Tibial nerve (tissue), 4 donors: ENCODE data around the gene BEX4. TPM values are rescaled to one million over a fixed set of nuclear protein-coding genes. Genes with fewer than 3 reads are reported as not detected.
"Not testable (repeated sequence)": the region's sequence is repeated elsewhere in the genome, so short reads cannot be mapped to it uniquely, and the experiment has no call there.

Experiments
- DNase-seq, 2 donors: peaks; one replicate each; pipeline ENCODE4 v3.0.0-alpha.2; 2019; ENCODE audit warnings: low spot score in 2 of 2
- H3K27ac ChIP-seq, 4 donors: fragments of 200-600 bp; sonication (generic) in 3 of 4; one replicate each; pipeline ENCODE4 v1.5.1; 2017 to 2019; ENCODE audit warnings: mild to moderate bottlenecking in 1 of 4
- H3K27me3 ChIP-seq, 2 donors: fragments of 200-600 bp; sonication (generic) in 1 of 2; one replicate each; pipeline versions ENCODE4 v1.5.1 to v1.6.0; 2017 to 2019
- H3K36me3 ChIP-seq, 3 donors: fragments of 200-600 bp; sonication (generic); one replicate each; pipeline ENCODE4 v1.5.1; 2018 to 2019
- H3K4me1 ChIP-seq, 4 donors: fragments of 200-600 bp; sonication (generic) in 3 of 4; one replicate each; pipeline ENCODE4 v1.5.1; 2017 to 2019
- H3K4me3 ChIP-seq, 4 donors: fragments of 200-600 bp; sonication (generic) in 3 of 4; one replicate each; pipeline ENCODE4 v1.5.1; 2017 to 2019; ENCODE audit warnings: mild to moderate bottlenecking in 1 of 4, moderate library complexity in 1 of 4
- H3K9me3 ChIP-seq, 4 donors: fragments of 200-600 bp; sonication (generic) in 3 of 4; one replicate each; pipeline ENCODE4 v1.5.1; 2017 to 2019
- EP300 ChIP-seq, 2 donors: sonication (generic); formaldehyde crosslinking; IDR thresholded peaks; one replicate each; pipeline ENCODE4 v1.6.1; 2017; ENCODE audit warnings: antibody characterized with exemption in 2 of 2, mild to moderate bottlenecking in 1 of 2
- POLR2A ChIP-seq, 2 donors: fragments of 450-650 bp; IDR thresholded peaks; one replicate each; pipeline ENCODE4 v1.6.1; 2017; ENCODE audit warnings: antibody characterized with exemption in 2 of 2, mild to moderate bottlenecking in 2 of 2, moderate library complexity in 2 of 2
- WGBS, 2 donors: methylation state at CpG; one replicate each; pipeline ENCODE4 v1.1.5; 2018; 5-methylcytosine and 5-hydroxymethylcytosine counted together
- total RNA-seq, 4 donors: library from RNA; depleted of rRNA; stranded (reverse); fragments of >200 nt; gene quantifications; one replicate each; pipeline ENCODE4 v1.1.0, GENCODE V29; 2016
- TF ChIP-seq, protein P1 (sequence below), 5 experiments: fragments of 200-600 bp in 3 of 5; fragments of 450-650 bp in 2 of 5; sonication (generic) in 3 of 5; IDR thresholded peaks; one replicate each; pipeline ENCODE4 v1.5.1; 2016 to 2019; ENCODE audit warnings: antibody characterized with exemption in 5 of 5, mild to moderate bottlenecking in 3 of 5, moderate library complexity in 2 of 5

The BEX4 gene
- total RNA-seq, 4 donors from 2014 or later = 25.3 to 39.3 (median 29.7) TPM

DNA sequence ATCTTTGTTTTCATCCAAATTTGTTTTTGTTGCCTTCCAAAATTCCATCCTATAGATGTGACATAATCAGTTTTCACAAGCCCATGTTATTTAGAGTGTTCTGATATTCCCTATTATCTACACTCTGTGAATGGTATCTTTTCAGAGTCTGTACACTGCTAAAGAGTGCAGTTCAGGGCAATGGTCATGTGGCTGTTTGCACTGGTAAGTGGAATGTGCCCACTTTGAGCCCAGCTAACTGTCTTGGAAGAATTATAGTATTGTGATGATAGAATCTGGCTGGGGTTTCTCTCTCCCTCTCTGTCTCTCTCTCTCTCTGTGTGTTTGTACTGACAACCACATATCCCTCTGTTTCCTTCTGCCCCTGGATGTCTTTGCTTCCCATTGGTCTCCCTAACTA is 37.4 kb upstream of the BEX4 start:
- no peak for TF ChIP-seq POLR2A (IDR thresholded peaks at IDR 0.05)
- no peak for TF ChIP-seq EP300 (IDR thresholded peaks at IDR 0.05)
- TF ChIP-seq, protein P1, sequence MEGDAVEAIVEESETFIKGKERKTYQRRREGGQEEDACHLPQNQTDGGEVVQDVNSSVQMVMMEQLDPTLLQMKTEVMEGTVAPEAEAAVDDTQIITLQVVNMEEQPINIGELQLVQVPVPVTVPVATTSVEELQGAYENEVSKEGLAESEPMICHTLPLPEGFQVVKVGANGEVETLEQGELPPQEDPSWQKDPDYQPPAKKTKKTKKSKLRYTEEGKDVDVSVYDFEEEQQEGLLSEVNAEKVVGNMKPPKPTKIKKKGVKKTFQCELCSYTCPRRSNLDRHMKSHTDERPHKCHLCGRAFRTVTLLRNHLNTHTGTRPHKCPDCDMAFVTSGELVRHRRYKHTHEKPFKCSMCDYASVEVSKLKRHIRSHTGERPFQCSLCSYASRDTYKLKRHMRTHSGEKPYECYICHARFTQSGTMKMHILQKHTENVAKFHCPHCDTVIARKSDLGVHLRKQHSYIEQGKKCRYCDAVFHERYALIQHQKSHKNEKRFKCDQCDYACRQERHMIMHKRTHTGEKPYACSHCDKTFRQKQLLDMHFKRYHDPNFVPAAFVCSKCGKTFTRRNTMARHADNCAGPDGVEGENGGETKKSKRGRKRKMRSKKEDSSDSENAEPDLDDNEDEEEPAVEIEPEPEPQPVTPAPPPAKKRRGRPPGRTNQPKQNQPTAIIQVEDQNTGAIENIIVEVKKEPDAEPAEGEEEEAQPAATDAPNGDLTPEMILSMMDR (IDR thresholded peaks at IDR 0.05) = no peak
- no peak for DNase-seq
- Histone ChIP-seq H3K4me1 (no peaks in the 10 kb centered on the region), H3K9me3 (no peaks in the 10 kb centered on the region), H3K36me3 (no peaks in the 10 kb centered on the region), H3K27me3 (peaks cover 0 to 28% of the 10 kb centered on the region in 2 donors), H3K27ac (no peak overlapping the region), H3K4me3 (no peak overlapping the region)

DNA sequence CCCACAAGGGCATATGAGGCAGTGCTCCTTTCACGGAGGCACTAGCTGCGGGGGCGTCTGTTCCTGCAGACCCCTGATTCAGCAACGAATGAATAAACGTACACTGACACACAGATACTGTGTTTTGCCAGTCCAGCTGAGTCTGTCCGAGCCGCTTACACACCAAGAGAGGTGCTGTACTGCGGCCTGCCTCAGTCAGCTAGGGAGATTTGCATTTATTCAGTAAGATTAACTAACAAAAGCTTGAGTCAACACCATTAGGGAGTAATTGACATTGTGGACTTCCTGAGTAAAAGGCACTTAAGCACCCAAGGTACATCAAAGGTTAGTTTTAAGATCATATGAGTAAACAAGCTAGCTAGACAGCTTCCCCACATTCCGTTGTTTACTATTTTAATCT is 31.0 kb upstream of the BEX4 start:
- 27 to 53% methylated on average over 5 to 9 of the region's 9 CpGs for WGBS, 2 donors
- H3K27me3 ChIP-seq = peaks cover 0 to 27% of the 10 kb centered on the region in 2 donors
- H3K4me1 ChIP-seq = no peaks in the 10 kb centered on the region
- H3K27ac ChIP-seq = no peak overlapping the region
- H3K36me3 ChIP-seq = no peaks in the 10 kb centered on the region
- no peaks in the 10 kb centered on the region for H3K9me3 ChIP-seq
- TF ChIP-seq EP300 (IDR thresholded peaks at IDR 0.05) (no peak), POLR2A (IDR thresholded peaks at IDR 0.05) (no peak)
- TF ChIP-seq, protein P1 (IDR thresholded peaks at IDR 0.05) = no peak
- no peak overlapping the region for H3K4me3 ChIP-seq
- DNase-seq = no peak

DNA sequence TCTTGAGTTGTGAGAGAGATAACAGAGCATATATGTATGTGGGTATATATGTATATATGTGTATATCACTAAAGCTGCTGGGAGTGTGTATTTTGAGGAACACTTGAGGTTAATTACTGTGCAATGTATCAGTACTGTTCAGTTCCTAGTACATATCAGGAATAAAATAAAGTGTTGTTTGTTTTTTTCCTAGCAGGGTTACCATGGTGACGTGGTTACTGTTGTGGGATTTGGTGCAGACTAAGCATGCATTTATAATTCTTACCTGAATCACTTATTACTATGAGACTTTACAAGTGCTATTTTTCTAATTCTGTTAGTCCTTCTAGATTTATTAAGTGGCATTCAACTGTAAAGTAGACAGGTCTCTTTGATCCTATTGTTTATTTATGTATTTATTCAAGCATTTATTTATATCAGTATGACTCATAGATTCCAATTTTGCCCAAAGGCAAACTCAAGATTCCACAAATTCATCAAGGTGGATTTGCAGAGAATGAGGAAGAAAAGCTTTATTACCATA is 26.9 kb upstream of the BEX4 start:
- no peak for DNase-seq
- H3K27ac ChIP-seq = no peak overlapping the region
- 60 to 86% methylated on average over 1 of the region's 1 CpG for WGBS, 2 donors
- no peaks in the 10 kb centered on the region for H3K36me3 ChIP-seq
- H3K27me3 ChIP-seq = peaks cover 0 to 14% of the 10 kb centered on the region in 2 donors
- H3K4me3 ChIP-seq = no peak overlapping the region
- no peaks in the 10 kb centered on the region for H3K9me3 ChIP-seq
- H3K4me1 ChIP-seq = no peaks in the 10 kb centered on the region
- TF ChIP-seq, protein P1 (IDR thresholded peaks at IDR 0.05) = no peak
- TF ChIP-seq EP300 (IDR thresholded peaks at IDR 0.05) (no peak), POLR2A (IDR thresholded peaks at IDR 0.05) (no peak)

DNA sequence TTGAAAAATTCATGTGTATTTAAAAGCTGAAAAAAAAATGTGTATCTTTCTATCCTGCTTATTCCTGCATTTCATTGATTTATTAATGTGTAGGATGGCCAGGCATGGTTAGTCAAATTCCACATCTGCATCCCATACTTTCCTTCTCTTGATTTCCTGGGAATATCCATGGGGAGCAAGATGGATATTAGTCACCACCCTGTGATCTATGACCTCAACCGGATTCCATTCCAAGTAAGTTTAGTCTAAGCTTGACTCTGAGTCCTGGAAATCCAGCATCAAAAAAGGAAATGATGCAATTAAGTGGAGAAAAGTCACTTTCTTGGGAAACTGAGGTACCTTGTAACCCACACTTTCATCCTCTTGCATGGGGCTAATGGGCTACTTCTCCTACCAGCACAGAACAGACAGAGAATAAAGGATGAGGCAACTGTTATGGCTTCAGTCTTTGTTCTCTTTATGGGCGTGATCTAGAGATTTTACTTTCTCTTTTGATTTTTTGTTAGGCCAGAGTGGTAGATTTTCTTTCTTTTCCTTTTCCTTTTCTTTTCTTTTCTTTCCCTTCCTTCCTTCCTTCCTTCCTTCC is 17.1 kb upstream of the BEX4 start:
- Histone ChIP-seq H3K4me3 (no peak overlapping the region), H3K4me1 (no peaks in the 10 kb centered on the region), H3K27ac (no peak overlapping the region), H3K27me3 (peaks cover 0 to 15% of the 10 kb centered on the region in 2 donors), H3K36me3 (no peaks in the 10 kb centered on the region), H3K9me3 (no peaks in the 10 kb centered on the region)
- WGBS, 2 donors = 56 to 60% methylated on average over 2 of the region's 2 CpGs
- DNase-seq = no peak
- TF ChIP-seq EP300 (IDR thresholded peaks at IDR 0.05) = no peak
- TF ChIP-seq, protein P1 (IDR thresholded peaks at IDR 0.05) = no peak
- no peak for TF ChIP-seq POLR2A (IDR thresholded peaks at IDR 0.05)

DNA sequence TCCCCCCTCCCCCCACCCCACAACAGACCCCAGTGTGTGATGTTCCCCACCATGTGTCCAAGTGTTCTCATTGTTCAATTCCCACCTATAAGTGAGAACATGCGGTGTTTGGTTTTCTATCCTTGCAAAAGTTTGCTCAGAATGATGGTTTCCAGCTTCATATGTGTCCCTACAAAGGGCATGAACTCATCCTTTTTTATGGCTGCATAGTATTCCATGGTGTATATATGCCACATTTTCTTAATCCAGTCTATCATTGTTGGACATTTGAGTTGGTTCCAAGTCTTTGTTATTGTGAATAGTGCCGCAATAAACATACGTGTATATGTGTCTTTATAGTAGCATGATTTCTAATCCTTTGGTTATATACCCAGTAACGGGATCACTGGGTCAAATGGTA is 16.2 kb upstream of the BEX4 start:
- H3K9me3 ChIP-seq, H3K27ac ChIP-seq, H3K27me3 ChIP-seq, DNase-seq, H3K36me3 ChIP-seq, H3K4me1 ChIP-seq, H3K4me3 ChIP-seq: not testable (repeated sequence)
- WGBS, 2 donors = 90 to 100% methylated on average over 4 of the region's 4 CpGs
